ENCODE measurements around the gene AUTS2. TPM values are rescaled to one million over a fixed set of nuclear protein-coding genes. Genes with fewer than 3 reads are reported as not detected.

AUTS2 gene
- total and polyA plus RNA-seq, 2 of the 8 experiments (the other 6 are each of a cell fraction or from before 2014, with no cell fraction given), result 25.9 to 101 TPM

GRCh38 chr7:70637726-70638125 is 1039.5 kb downstream of the AUTS2 start (continued):
- no peak for TF ChIP-seq ATF2 (IDR thresholded peaks at IDR 0.05; ENCODE audit: low read length)
- TF ChIP-seq ZNF274 (IDR thresholded peaks at IDR 0.05; ENCODE audit: borderline replicate concordance, extremely low read depth, low read length), result no peak
